Measurements from ENCODE around the gene BOC.

DNA sequence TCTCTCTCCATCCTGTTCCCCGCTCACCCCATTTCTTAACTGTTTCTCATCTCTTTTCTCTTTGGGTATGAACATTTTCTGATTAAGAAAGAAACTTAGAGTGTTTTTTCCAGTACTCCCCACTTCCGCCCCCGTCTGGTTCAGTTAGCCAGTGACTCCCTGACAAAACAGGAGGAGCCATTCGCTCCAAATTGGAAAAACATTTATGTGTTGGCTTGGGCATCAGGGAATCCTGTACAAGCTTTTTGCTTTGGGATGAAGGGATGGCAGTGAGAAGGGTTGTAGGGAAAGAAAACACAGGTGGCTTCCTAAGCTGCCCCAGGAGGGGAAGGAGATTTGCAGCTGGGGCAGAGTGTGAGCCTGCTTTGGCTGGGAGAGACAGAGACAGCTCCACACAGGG is 47.0 kb downstream of the BOC start:
- no peak for TF ChIP-seq MTF2 (CRISPR knock-in tag; IDR thresholded peaks at IDR 0.05; ENCODE audit: borderline replicate concordance)
- TF ChIP-seq NFKB2 (CRISPR knock-in tag; IDR thresholded peaks at IDR 0.05; ENCODE audit: borderline replicate concordance), result no peak

Data from HepG2 (cell line).